ACHN (cell line): Measurements from ENCODE around the gene P3H3.

Experiments used
- DNase-seq: peaks from one replicate; pipeline ENCODE4 v3.0.0-alpha.2; 2015
- in situ Hi-C: cut with HindIII; loops from 2 replicates; pipeline ENCODE4 v1.10.0; 2017; ENCODE audit warnings: low sequenced_read_pairs, low pct_ligation_motif_present, low pct_unique_long_range_greater_than_20kb

Gene P3H3

GRCh38 chr12:6792522-6793201 lies 35.5 kb upstream of the P3H3 start:
- DNase-seq = no peak
- in situ Hi-C loops = no loop called here

- in situ Hi-C loops = no loop called here
- DNase-seq = no peak
These were observed 33.1 kb upstream of the P3H3 start for GRCh38 chr12:6795088-6795487.

- in situ Hi-C loops = no loop called here
- no peak for DNase-seq
These were observed 31.6 kb upstream of the P3H3 start for GRCh38 chr12:6796576-6796975.

GRCh38 chr12:6799147-6799546 lies 29.1 kb upstream of the P3H3 start:
- no peak for DNase-seq
- in situ Hi-C loops = no loop called here

GRCh38 chr12:6807170-6807569 lies 21.0 kb upstream of the P3H3 start:
- in situ Hi-C loops = no loop called here
- DNase-seq = peak; percentile 40

- in situ Hi-C loops = no loop called here
- no peak for DNase-seq
These were observed 19.2 kb upstream of the P3H3 start for GRCh38 chr12:6809056-6809455.

- DNase-seq = no peak
- in situ Hi-C loops = no loop called here
These were observed 17.4 kb upstream of the P3H3 start for GRCh38 chr12:6810758-6811157.

- no peak for DNase-seq
- in situ Hi-C loops = no loop called here
These were observed 14.8 kb upstream of the P3H3 start for GRCh38 chr12:6813363-6813762.

- in situ Hi-C loops = no loop called here
- no peak for DNase-seq
These were observed 11.6 kb upstream of the P3H3 start for GRCh38 chr12:6816598-6816997.

- in situ Hi-C loops = no loop called here
- no peak for DNase-seq
These were observed 11.1 kb upstream of the P3H3 start for GRCh38 chr12:6817098-6817497.

- in situ Hi-C loops = no loop called here
- no peak for DNase-seq
These were observed 10.5 kb upstream of the P3H3 start for GRCh38 chr12:6817662-6818157.

- no peak for DNase-seq
- in situ Hi-C loops = no loop called here
These were observed 10.0 kb upstream of the P3H3 start for GRCh38 chr12:6818222-6818621.

GRCh38 chr12:6818645-6819044 lies 9.6 kb upstream of the P3H3 start:
- in situ Hi-C loops = no loop called here
- DNase-seq = no peak

GRCh38 chr12:6819106-6820030 lies 8.8 kb upstream of the P3H3 start:
- in situ Hi-C loops = no loop called here
- DNase-seq = no peak

- in situ Hi-C loops = no loop called here
- no peak for DNase-seq
These were observed 8.0 kb upstream of the P3H3 start for GRCh38 chr12:6820166-6820565.

GRCh38 chr12:6821591-6822425 lies 6.4 kb upstream of the P3H3 start, which contains the start of gene GPR162:
Gene GPR162 (plus strand): TSS chr12:6821821. CDS start chr12:6823899, 2,078 bp downstream.
- in situ Hi-C loops = no loop called here
- DNase-seq = peak; percentile 68

GRCh38 chr12:6822426-6823135 lies 5.6 kb upstream of the P3H3 start:
- DNase-seq = no peak
- in situ Hi-C loops = no loop called here
